Stomach smooth muscle (tissue), 2 donors: ENCODE data around the gene DCAF8.
A peak's percentile ranks its signal among the peaks of the same experiment; 100 is the strongest.

Source experiments
- H3K27ac ChIP-seq: one replicate; pipeline ENCODE4 v1.7.0; 2013; ENCODE audit warnings: mild to moderate bottlenecking, low read length, inconsistent platforms
- H3K27me3 ChIP-seq, 2 donors: one replicate each; pipeline ENCODE4 v1.7.0; 2013; ENCODE audit warnings: low read length in 2 of 2; ENCODE audit not compliant: insufficient read depth in 2 of 2, control insufficient read depth in 1 of 2
- H3K36me3 ChIP-seq, 2 donors: one replicate each; pipeline ENCODE4 v1.7.0; 2013; ENCODE audit warnings: low read length in 2 of 2; ENCODE audit not compliant: control insufficient read depth in 2 of 2, insufficient read depth in 2 of 2
- H3K4me1 ChIP-seq: one replicate; pipeline ENCODE4 v1.7.0; 2013; ENCODE audit warnings: low read length; ENCODE audit not compliant: control insufficient read depth, insufficient read depth
- H3K4me3 ChIP-seq, 2 donors: one replicate each; pipeline ENCODE4 v1.7.0; 2013; ENCODE audit warnings: low read length in 2 of 2
- H3K9ac ChIP-seq, 2 donors: one replicate each; pipeline ENCODE4 v1.7.0; 2013; ENCODE audit warnings: low read length in 2 of 2, mild to moderate bottlenecking in 1 of 2
- H3K9me3 ChIP-seq, 2 donors: one replicate each; pipeline ENCODE4 v1.7.0; 2013; ENCODE audit warnings: low read length in 2 of 2; ENCODE audit not compliant: control insufficient read depth in 2 of 2
- donor health status: healthy.
- donor health status: Pancreatic carcinoma.

DCAF8 gene

GRCh38 chr1:160211046-160211790 is 51.1 kb downstream of the DCAF8 start:
- Histone ChIP-seq H3K9me3 (no peaks in the 10 kb centered on the region), H3K4me3 (no peak overlapping the region), H3K9ac (no peak overlapping the region), H3K4me1 (peaks cover 49% of the 10 kb centered on the region), H3K27ac (peak overlapping the region; percentile 37), H3K27me3 (no peaks in the 10 kb centered on the region), H3K36me3 (peaks cover 44 to 53% of the 10 kb centered on the region in 2 donors)

GRCh38 chr1:160210561-160210960 is 51.8 kb downstream of the DCAF8 start:
- Histone ChIP-seq H3K36me3 (peaks cover 37 to 47% of the 10 kb centered on the region in 2 donors), H3K9me3 (no peaks in the 10 kb centered on the region), H3K27ac (peak overlapping the region; percentile 37), H3K4me1 (peaks cover 55% of the 10 kb centered on the region), H3K27me3 (no peaks in the 10 kb centered on the region), H3K4me3 (no peak overlapping the region), H3K9ac (no peak overlapping the region)

GRCh38 chr1:160209321-160210046 is 52.9 kb downstream of the DCAF8 start:
- H3K9ac ChIP-seq: peak overlapping the region in 1 of 2 donors; percentile 36

GRCh38 chr1:160208557-160209320 is 53.6 kb downstream of the DCAF8 start:
- H3K27ac ChIP-seq: peak overlapping the region; percentile 58
- H3K27me3 ChIP-seq: no peaks in the 10 kb centered on the region
- H3K9me3 ChIP-seq: no peaks in the 10 kb centered on the region
- peaks cover 21 to 28% of the 10 kb centered on the region in 2 donors for H3K36me3 ChIP-seq
- peaks cover 62% of the 10 kb centered on the region for H3K4me1 ChIP-seq
- peak overlapping the region in 1 of 2 donors; percentile 29 for H3K4me3 ChIP-seq
- no peak overlapping the region for H3K9ac ChIP-seq

More at GRCh38 chr1:160209321-160210046, 52.9 kb downstream of the DCAF8 start:
- Histone ChIP-seq H3K4me1 (peaks cover 59% of the 10 kb centered on the region), H3K9me3 (no peaks in the 10 kb centered on the region), H3K36me3 (peaks cover 26 to 36% of the 10 kb centered on the region in 2 donors), H3K27ac (peak overlapping the region; percentile 58), H3K27me3 (no peaks in the 10 kb centered on the region), H3K4me3 (peak overlapping the region in 1 of 2 donors; percentile 29)

GRCh38 chr1:160207771-160208556 is 54.4 kb downstream of the DCAF8 start:
- Histone ChIP-seq H3K9me3 (no peaks in the 10 kb centered on the region), H3K4me3 (no peak overlapping the region), H3K36me3 (peaks cover 14 to 23% of the 10 kb centered on the region in 2 donors), H3K27me3 (no peaks in the 10 kb centered on the region), H3K9ac (no peak overlapping the region), H3K27ac (peak overlapping the region; percentile 58), H3K4me1 (peaks cover 62% of the 10 kb centered on the region)

GRCh38 chr1:160207118-160207650 is 55.2 kb downstream of the DCAF8 start:
- Histone ChIP-seq H3K4me3 (peak overlapping the region; percentile 91 to 93), H3K4me1 (peaks cover 62% of the 10 kb centered on the region), H3K27ac (peak overlapping the region; percentile 85), H3K27me3 (no peaks in the 10 kb centered on the region), H3K36me3 (peaks cover 9 to 15% of the 10 kb centered on the region in 2 donors), H3K9me3 (no peaks in the 10 kb centered on the region), H3K9ac (peak overlapping the region in 1 of 2 donors; percentile 92)

- Histone ChIP-seq H3K9me3 (no peaks in the 10 kb centered on the region), H3K27ac (peak overlapping the region; percentile 85), H3K4me1 (peaks cover 62% of the 10 kb centered on the region), H3K27me3 (no peaks in the 10 kb centered on the region), H3K4me3 (peak overlapping the region; percentile 91 to 93), H3K36me3 (peaks cover 3 to 11% of the 10 kb centered on the region in 2 donors), H3K9ac (peak overlapping the region; percentile 90 to 92)
Measured at GRCh38 chr1:160206421-160207117, 55.8 kb downstream of the DCAF8 start.

- Histone ChIP-seq H3K4me1 (peaks cover 60% of the 10 kb centered on the region), H3K27ac (peak overlapping the region; percentile 85), H3K9ac (peak overlapping the region; percentile 90 to 92), H3K36me3 (peaks cover 0 to 6% of the 10 kb centered on the region in 2 donors), H3K9me3 (no peaks in the 10 kb centered on the region), H3K27me3 (no peaks in the 10 kb centered on the region), H3K4me3 (peak overlapping the region; percentile 91 to 93)
Measured at GRCh38 chr1:160206036-160206389, 56.3 kb downstream of the DCAF8 start.

- H3K4me3 ChIP-seq: peak within 1 kb of the TSS; percentile 91 to 93
- peaks cover 0 to 6% of the 10 kb centered on the region in 2 donors for H3K36me3 ChIP-seq
- no peaks in the 10 kb centered on the region for H3K27me3 ChIP-seq
- peaks cover 54% of the 10 kb centered on the region for H3K4me1 ChIP-seq
- H3K9me3 ChIP-seq: no peaks in the 10 kb centered on the region
- peak within 1 kb of the TSS; percentile 90 to 92 for H3K9ac ChIP-seq
- peak within 1 kb of the TSS; percentile 85 for H3K27ac ChIP-seq
Measured at GRCh38 chr1:160205242-160206035, 56.9 kb downstream of the DCAF8 start, which contains the start of gene PEA15. PEA15 (plus strand) TSS chr1:160205384; CDS start chr1:160211545, 6,161 bp downstream.
